IMR-90 (cell line): Measurements from ENCODE around the gene GSG1. TPM values are rescaled to one million over a fixed set of nuclear protein-coding genes. Genes with fewer than 3 reads are reported as not detected.

Experiments
- ATAC-seq: fragments of 200-7000 bp; cut with Tn5 transposase; 2 replicates; pipeline ENCODE4 v1.9.1; 2020; ENCODE audit warnings: low read depth, mild to moderate bottlenecking, moderate library complexity
- BruUV-seq: library from RNA; stranded (reverse); fragments of 400-500 nt; replicated peaks from 2 replicates; lab custom pipeline; 2021; lab: Mats Ljungman, UMichigan
- CTCF ChIA-PET: fragments of 300-600 bp; formaldehyde crosslinking; extraction: SDS; loops from one replicate; lab custom pipeline; 2021; ENCODE audit warnings: antibody characterized with exemption; lab: Yijun Ruan, JAX
- POLR2A ChIA-PET: fragments of 300-600 bp; sonication (Branson Sonifier 250); formaldehyde crosslinking; loops from one replicate; lab custom pipeline; 2022; ENCODE audit warnings: antibody characterized with exemption; ENCODE audit not compliant: unreplicated experiment; lab: Charles Lee
- DNase-seq: peaks from one replicate; pipeline ENCODE4 v3.0.0; 2013
- H2AFZ ChIP-seq: replicated peaks from 2 replicates; pipeline ENCODE3; 2013; ENCODE audit warnings: low read length, mild to moderate bottlenecking; ENCODE audit not compliant: poor library complexity
- H2AK5ac ChIP-seq: 2 replicates; pipeline ENCODE4 v1.6.1; 2013; ENCODE audit warnings: low read depth, low read length, inconsistent platforms
- H2AK9ac ChIP-seq: replicated peaks from 2 replicates; pipeline ENCODE3; 2013; ENCODE audit warnings: mild to moderate bottlenecking, low read depth, low read length, moderate library complexity; ENCODE audit not compliant: poor library complexity
- H2BK120ac ChIP-seq: 2 replicates; pipeline ENCODE4 v1.6.1; 2013; ENCODE audit warnings: low read depth, low read length, inconsistent platforms
- H2BK15ac ChIP-seq: 3 replicates; pipeline ENCODE4 v1.6.1; 2013; ENCODE audit warnings: low read depth, low read length, inconsistent platforms
- H2BK20ac ChIP-seq: 2 replicates; pipeline ENCODE4 v1.6.1; 2013; ENCODE audit warnings: low read depth, mild to moderate bottlenecking, inconsistent platforms, low read length, moderate library complexity
- H2BK5ac ChIP-seq: 2 replicates; pipeline ENCODE4 v1.6.1; 2013; ENCODE audit warnings: mild to moderate bottlenecking, low read depth, low read length, inconsistent platforms; ENCODE audit not compliant: poor library complexity, severe bottlenecking
- H3K14ac ChIP-seq: replicated peaks from 2 replicates; pipeline ENCODE4 v1.6.1; 2013; ENCODE audit warnings: low read depth, low read length, inconsistent platforms
- H3K18ac ChIP-seq: 2 replicates; pipeline ENCODE4 v1.6.1; 2013; ENCODE audit warnings: low read depth, low read length, control low read depth
- H3K23ac ChIP-seq: 2 replicates; pipeline ENCODE4 v1.6.1; 2013; ENCODE audit warnings: low read depth, low read length, inconsistent platforms
- H3K27ac ChIP-seq: 2 replicates; pipeline ENCODE4 v1.5.1; 2013; ENCODE audit warnings: mild to moderate bottlenecking, control low read depth, low read length; ENCODE audit not compliant: insufficient read depth
- H3K27me3 ChIP-seq: 2 replicates; pipeline ENCODE4 v1.6.1; 2013; ENCODE audit warnings: low read length; ENCODE audit not compliant: control insufficient read depth, insufficient read depth
- H3K36me3 ChIP-seq: 2 replicates; pipeline ENCODE4 v1.6.1; 2013; ENCODE audit warnings: low read length, mixed read lengths; ENCODE audit not compliant: control insufficient read depth, insufficient read depth
- H3K4ac ChIP-seq: 2 replicates; pipeline ENCODE4 v1.6.1; 2013; ENCODE audit warnings: low read depth, low read length, inconsistent platforms
- H3K4me1 ChIP-seq: 2 replicates; pipeline ENCODE4 v1.6.1; 2013; ENCODE audit warnings: low read length, mixed read lengths; ENCODE audit not compliant: control insufficient read depth, insufficient read depth
- H3K4me2 ChIP-seq: 2 replicates; pipeline ENCODE4 v1.6.1; 2013; ENCODE audit warnings: low read depth, mild to moderate bottlenecking, control low read depth, low read length, moderate library complexity
- H3K4me3 ChIP-seq: 2 replicates; pipeline ENCODE4 v1.5.1; 2013; ENCODE audit warnings: low read depth, mild to moderate bottlenecking, control low read depth, low read length, moderate library complexity; ENCODE audit not compliant: insufficient read depth
- H3K56ac ChIP-seq: 2 replicates; pipeline ENCODE4 v1.6.1; 2013; ENCODE audit warnings: low read length, inconsistent platforms; ENCODE audit not compliant: insufficient read depth; ENCODE audit errors: extremely low read depth
- H3K79me1 ChIP-seq, 2 experiments: 2 replicates each; pipeline ENCODE4 v1.6.1; 2013; ENCODE audit warnings: low read length in 2 of 2, inconsistent platforms in 1 of 2, low read depth in 1 of 2
- H3K9ac ChIP-seq: 2 replicates; pipeline ENCODE4 v1.6.1; 2013; ENCODE audit warnings: low read depth, low read length, control low read depth
- H3K9me1 ChIP-seq: 2 replicates; pipeline ENCODE4 v1.6.1; 2013; ENCODE audit warnings: low read length, inconsistent platforms; ENCODE audit not compliant: insufficient read depth
- H3K9me3 ChIP-seq: 2 replicates; pipeline ENCODE4 v1.6.1; 2013; ENCODE audit warnings: low read length; ENCODE audit not compliant: control insufficient read depth, insufficient read depth
- H4K20me1 ChIP-seq: 2 replicates; pipeline ENCODE4 v1.6.1; 2013; ENCODE audit warnings: low read length, inconsistent platforms; ENCODE audit not compliant: insufficient read depth
- H4K5ac ChIP-seq: 2 replicates; pipeline ENCODE4 v1.6.1; 2013; ENCODE audit warnings: mild to moderate bottlenecking, low read depth, low read length, control low read depth
- H4K8ac ChIP-seq, 2 experiments: 2 replicates each; pipeline ENCODE4 v1.6.1; 2013; ENCODE audit warnings: low read depth in 2 of 2, low read length in 2 of 2, control low read depth in 1 of 2, inconsistent platforms in 1 of 2
- H4K91ac ChIP-seq: 2 replicates; pipeline ENCODE4 v1.6.1; 2013; ENCODE audit warnings: low read depth, low read length, inconsistent platforms; ENCODE audit not compliant: insufficient read depth
- FOS ChIP-seq: fragments of 150-350 bp; IDR thresholded peaks from 2 replicates; pipeline ENCODE4 v1.6.1; 2016; ENCODE audit warnings: low read depth, low read length
- MAFK ChIP-seq: IDR thresholded peaks from 2 replicates; pipeline ENCODE4 v1.6.1; 2012; ENCODE audit warnings: low read depth, low read length, improper control_type of control experiment
- MAZ ChIP-seq: IDR thresholded peaks from 2 replicates; pipeline ENCODE4 v1.6.1; 2012; ENCODE audit warnings: low read depth, mild to moderate bottlenecking, low read length, improper control_type of control experiment, moderate library complexity, borderline replicate concordance
- RAD21 ChIP-seq: IDR thresholded peaks from 2 replicates; pipeline ENCODE4 v1.6.1; 2012; ENCODE audit warnings: low read length, improper control_type of control experiment
- RCOR1 ChIP-seq: IDR thresholded peaks from 2 replicates; pipeline ENCODE4 v1.6.1; 2012; ENCODE audit warnings: mild to moderate bottlenecking, low read length, improper control_type of control experiment; ENCODE audit not compliant: insufficient replicate concordance
- RFX5 ChIP-seq: IDR thresholded peaks from 2 replicates; pipeline ENCODE4 v1.8.0; 2012; ENCODE audit warnings: low read depth, mild to moderate bottlenecking, low read length, moderate library complexity
- SMC3 ChIP-seq: fragments of 150-350 bp; IDR thresholded peaks from 2 replicates; pipeline ENCODE4 v1.6.1; 2016; ENCODE audit warnings: low read depth, mild to moderate bottlenecking, antibody characterized with exemption, low read length, moderate library complexity
- WGBS, 2 experiments: methylation state at CpG; one replicate each; pipeline versions ENCODE4 v1.1.5 to v1.1.7; 2013; ENCODE audit warnings: missing lambda C conversion rate in 2 of 2; ENCODE audit not compliant: insufficient read length in 1 of 2; ENCODE audit errors: extremely low coverage in 2 of 2; 5-methylcytosine and 5-hydroxymethylcytosine counted together
- dilution Hi-C: fragments of 300-500 bp; cut with HindIII; formaldehyde crosslinking; loops from one replicate; pipeline ENCODE4 v1.14.3; 2018; ENCODE audit warnings: low sequenced_read_pairs; ENCODE audit not compliant: unreplicated experiment
- in situ Hi-C: fragments of 300-500 bp; cut with MboI; formaldehyde crosslinking; loops from 3 replicates; pipeline ENCODE4 v1.14.3; 2019; ENCODE audit warnings: low sequenced_read_pairs, inconsistent platforms, mixed read lengths
- intact Hi-C: fragments of 100-400 bp; cut with micrococcal nuclease; formaldehyde crosslinking; loops from 2 replicates; pipeline ENCODE4 v1.10.0; 2022
- polyA plus RNA-seq, 3 experiments: library from polyadenylated mRNA; depleted of rRNA; stranded (reverse); fragments of >200 nt; gene quantifications; 2 replicates each; pipeline ENCODE4 v1.2.3, GENCODE V29; 2012; ENCODE audit warnings: low replicate concordance in 1 of 3
- total RNA-seq: library from RNA; depleted of rRNA; stranded (reverse); fragments of >200 nt; gene quantifications from 2 replicates; pipeline ENCODE4 v1.2.3, GENCODE V29; 2012
- TF ChIP-seq, protein P1 (sequence below): conservative IDR thresholded peaks from 2 replicates; pipeline ENCODE4 v1.5.1; 2012; ENCODE audit warnings: mild to moderate bottlenecking, low read depth, low read length, improper control_type of control experiment
- TF ChIP-seq, protein P2 (sequence below): fragments of 150-350 bp; IDR thresholded peaks from 2 replicates; pipeline ENCODE4 v1.6.1; 2017; ENCODE audit warnings: mild to moderate bottlenecking, antibody characterized with exemption, low read length, low read depth

GSG1 gene
- total and polyA plus RNA-seq, 2 of the 4 experiments (the other 2 are of a cell fraction), result 1.8 to 2.9 TPM

DNA sequence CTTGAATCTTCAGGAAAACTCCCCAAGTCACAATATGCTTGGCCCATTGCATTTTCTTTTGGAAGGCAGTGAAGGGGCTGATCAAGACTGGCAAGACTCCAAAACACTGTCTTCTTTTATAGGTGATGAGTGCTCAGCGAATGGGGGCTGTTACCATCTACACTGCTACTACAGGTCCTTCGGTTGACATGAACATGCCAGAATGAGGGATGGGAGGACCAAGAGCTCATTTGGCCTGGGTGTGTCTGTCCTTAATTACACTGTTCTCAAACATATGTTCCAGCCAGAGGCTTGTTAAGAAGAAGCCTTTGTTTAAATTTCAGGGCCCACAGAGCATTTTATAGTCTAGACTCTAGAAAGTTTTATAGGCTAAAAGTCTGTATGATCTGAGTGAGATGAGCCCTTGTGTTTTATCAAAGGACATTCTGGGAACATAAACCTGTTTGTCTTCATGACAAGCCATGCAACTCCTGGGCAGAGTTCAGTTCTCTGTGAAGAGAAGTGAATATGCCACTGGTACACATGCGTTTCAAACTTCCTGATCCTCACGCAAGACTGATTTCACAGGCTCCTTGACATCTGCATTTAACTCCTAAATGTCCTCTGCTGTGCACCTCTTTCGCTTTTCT, 64.0 kb downstream of the GSG1 start:
- 67% methylated on average over 2 of the region's 5 CpGs; no CpG with 5 or more reads in 1 of the 2 experiments for WGBS, 2 experiments
- Histone ChIP-seq H3K9ac (no peak overlapping the region), H2AK5ac (0 out of 2 replicates have a peak overlapping the region, but pooled peaks have one; percentile 29), H3K4me3 (no peak overlapping the region), H3K23ac (no peak overlapping the region), H2AK9ac (no peak overlapping the region), H3K4ac (no peak overlapping the region), H3K18ac (no peak overlapping the region), H3K4me2 (no peak overlapping the region), H4K5ac (no peak overlapping the region), H3K79me1 (no peaks in the 10 kb centered on the region), H2BK120ac (no peak overlapping the region), H3K14ac (0 out of 2 replicates have a peak overlapping the region, but pooled peaks have one; percentile 1), H4K91ac (no peak overlapping the region), H3K56ac (no peak overlapping the region), H4K8ac (no peak overlapping the region), H3K9me3 (no peaks in the 10 kb centered on the region), H3K36me3 (no peaks in the 10 kb centered on the region), H4K20me1 (no peaks in the 10 kb centered on the region), H2BK20ac (no peak overlapping the region), H2AFZ (no peak overlapping the region), H3K27me3 (no peaks in the 10 kb centered on the region), H3K27ac (no peak overlapping the region), H2BK15ac (no peak overlapping the region; the same call in 2 of the 3 replicates), H2BK5ac (no peak overlapping the region), H3K4me1 (peaks cover 4% of the 10 kb centered on the region), H3K9me1 (0 out of 2 replicates have a peak, but pooled peaks cover 2% of the 10 kb centered on the region)
- in situ Hi-C loops (loop anchor here (25.0 kb wide), 1 partner anchor 498 kb away; no protein-coding TSS in a partner anchor), intact Hi-C loops (no loop called here), dilution Hi-C loops (no loop called here)
- ATAC-seq (no peak), DNase-seq (no peak)
- ChIA-PET CTCF (no interaction called here), POLR2A (no interaction called here)
- no peak for TF ChIP-seq RCOR1
- TF ChIP-seq RAD21, result no peak
- TF ChIP-seq MAZ, result no peak
- TF ChIP-seq, protein P1, sequence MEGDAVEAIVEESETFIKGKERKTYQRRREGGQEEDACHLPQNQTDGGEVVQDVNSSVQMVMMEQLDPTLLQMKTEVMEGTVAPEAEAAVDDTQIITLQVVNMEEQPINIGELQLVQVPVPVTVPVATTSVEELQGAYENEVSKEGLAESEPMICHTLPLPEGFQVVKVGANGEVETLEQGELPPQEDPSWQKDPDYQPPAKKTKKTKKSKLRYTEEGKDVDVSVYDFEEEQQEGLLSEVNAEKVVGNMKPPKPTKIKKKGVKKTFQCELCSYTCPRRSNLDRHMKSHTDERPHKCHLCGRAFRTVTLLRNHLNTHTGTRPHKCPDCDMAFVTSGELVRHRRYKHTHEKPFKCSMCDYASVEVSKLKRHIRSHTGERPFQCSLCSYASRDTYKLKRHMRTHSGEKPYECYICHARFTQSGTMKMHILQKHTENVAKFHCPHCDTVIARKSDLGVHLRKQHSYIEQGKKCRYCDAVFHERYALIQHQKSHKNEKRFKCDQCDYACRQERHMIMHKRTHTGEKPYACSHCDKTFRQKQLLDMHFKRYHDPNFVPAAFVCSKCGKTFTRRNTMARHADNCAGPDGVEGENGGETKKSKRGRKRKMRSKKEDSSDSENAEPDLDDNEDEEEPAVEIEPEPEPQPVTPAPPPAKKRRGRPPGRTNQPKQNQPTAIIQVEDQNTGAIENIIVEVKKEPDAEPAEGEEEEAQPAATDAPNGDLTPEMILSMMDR, result no peak
- no peak for TF ChIP-seq MAFK
- TF ChIP-seq SMC3, result no peak
- TF ChIP-seq, protein P2, sequence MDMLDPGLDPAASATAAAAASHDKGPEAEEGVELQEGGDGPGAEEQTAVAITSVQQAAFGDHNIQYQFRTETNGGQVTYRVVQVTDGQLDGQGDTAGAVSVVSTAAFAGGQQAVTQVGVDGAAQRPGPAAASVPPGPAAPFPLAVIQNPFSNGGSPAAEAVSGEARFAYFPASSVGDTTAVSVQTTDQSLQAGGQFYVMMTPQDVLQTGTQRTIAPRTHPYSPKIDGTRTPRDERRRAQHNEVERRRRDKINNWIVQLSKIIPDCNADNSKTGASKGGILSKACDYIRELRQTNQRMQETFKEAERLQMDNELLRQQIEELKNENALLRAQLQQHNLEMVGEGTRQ, result no peak
- TF ChIP-seq RFX5, result no peak
- no peak for TF ChIP-seq FOS
- BruUV-seq, result no TSS peak
